Osteoblast (primary cell): ENCODE data around the gene EEF1AKMT4. TPM values are rescaled to one million over a fixed set of nuclear protein-coding genes. Genes with fewer than 3 reads are reported as not detected.

Experiments
- DNase-seq: peaks from one replicate; pipeline ENCODE4 v3.0.0; 2011; ENCODE audit warnings: low spot score, mixed read lengths; ENCODE audit not compliant: insufficient read length; ENCODE audit errors: missing footprints
- H2AFZ ChIP-seq: 2 replicates; pipeline ENCODE4 v1.6.0; 2011; ENCODE audit warnings: mild to moderate bottlenecking, low read length
- H3K27ac ChIP-seq: 2 replicates; pipeline ENCODE4 v1.5.1; 2011; ENCODE audit warnings: mild to moderate bottlenecking, low read depth, low read length, moderate library complexity
- H3K27me3 ChIP-seq: 2 replicates; pipeline ENCODE4 v1.6.0; 2012; ENCODE audit warnings: mild to moderate bottlenecking, control low read depth, inconsistent platforms, low read length, moderate library complexity; ENCODE audit not compliant: insufficient read depth
- H3K36me3 ChIP-seq: 2 replicates; pipeline ENCODE4 v1.5.1; 2011; ENCODE audit warnings: mild to moderate bottlenecking, low read length, control low read depth, moderate library complexity; ENCODE audit not compliant: insufficient read depth
- H3K4me1 ChIP-seq: 2 replicates; pipeline ENCODE4 v1.5.1; 2011; ENCODE audit warnings: mild to moderate bottlenecking, low read length, control low read depth, moderate library complexity; ENCODE audit not compliant: insufficient read depth
- H3K4me2 ChIP-seq: 2 replicates; pipeline ENCODE4 v1.6.0; 2011; ENCODE audit warnings: mild to moderate bottlenecking, low read length; ENCODE audit not compliant: insufficient read depth
- H3K4me3 ChIP-seq: fragments of 200-600 bp; sonication (generic); 3 replicates; pipeline ENCODE4 v1.5.1; 2012; ENCODE audit warnings: mild to moderate bottlenecking, low read length, inconsistent platforms; ENCODE audit not compliant: insufficient read depth
- H3K79me2 ChIP-seq: 2 replicates; pipeline ENCODE4 v1.6.0; 2012; ENCODE audit warnings: mild to moderate bottlenecking, low read length, control low read depth, inconsistent platforms; ENCODE audit not compliant: insufficient read depth
- H3K9me3 ChIP-seq: 2 replicates; pipeline ENCODE4 v1.5.1; 2011; ENCODE audit warnings: low read depth, low read length, control low read depth
- H4K20me1 ChIP-seq: 2 replicates; pipeline ENCODE4 v1.6.0; 2012; ENCODE audit warnings: mild to moderate bottlenecking, low read length, control low read depth; ENCODE audit not compliant: insufficient read depth
- total RNA-seq: library from RNA; depleted of rRNA; stranded (reverse); fragments of >200 nt; gene quantifications from 2 replicates; pipeline ENCODE4 v1.2.3, GENCODE V29; 2012
- TF ChIP-seq, protein P1 (sequence below): IDR thresholded peaks from 2 replicates; pipeline ENCODE4 v1.5.1; 2011; ENCODE audit warnings: mild to moderate bottlenecking, low read depth, low read length, moderate library complexity; ENCODE audit errors: extremely low read depth

Gene EEF1AKMT4
- total RNA-seq, 1 donor = 3.3 TPM

DNA sequence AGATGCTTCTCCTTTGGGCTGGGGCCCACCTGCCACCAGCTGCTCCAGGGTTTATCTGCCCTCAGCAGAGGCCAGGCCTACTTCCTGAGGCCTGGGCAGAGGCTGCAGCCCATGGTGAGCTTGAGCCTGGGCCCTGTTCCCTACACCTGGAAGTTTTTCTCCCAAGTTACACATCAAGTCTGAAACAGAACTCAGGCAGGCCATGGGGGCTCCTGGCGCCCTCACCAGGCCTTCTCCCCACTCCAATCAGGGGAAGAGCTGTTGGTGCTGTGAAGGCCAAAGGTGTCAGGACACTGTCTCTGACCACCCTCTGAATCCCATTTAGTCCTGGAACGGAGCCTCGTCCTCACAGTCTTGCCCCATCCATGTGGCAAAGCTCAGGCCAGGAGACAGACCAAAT, 12.8 kb upstream of the EEF1AKMT4 start:
- peak; percentile 69 for DNase-seq
- TF ChIP-seq, protein P1, sequence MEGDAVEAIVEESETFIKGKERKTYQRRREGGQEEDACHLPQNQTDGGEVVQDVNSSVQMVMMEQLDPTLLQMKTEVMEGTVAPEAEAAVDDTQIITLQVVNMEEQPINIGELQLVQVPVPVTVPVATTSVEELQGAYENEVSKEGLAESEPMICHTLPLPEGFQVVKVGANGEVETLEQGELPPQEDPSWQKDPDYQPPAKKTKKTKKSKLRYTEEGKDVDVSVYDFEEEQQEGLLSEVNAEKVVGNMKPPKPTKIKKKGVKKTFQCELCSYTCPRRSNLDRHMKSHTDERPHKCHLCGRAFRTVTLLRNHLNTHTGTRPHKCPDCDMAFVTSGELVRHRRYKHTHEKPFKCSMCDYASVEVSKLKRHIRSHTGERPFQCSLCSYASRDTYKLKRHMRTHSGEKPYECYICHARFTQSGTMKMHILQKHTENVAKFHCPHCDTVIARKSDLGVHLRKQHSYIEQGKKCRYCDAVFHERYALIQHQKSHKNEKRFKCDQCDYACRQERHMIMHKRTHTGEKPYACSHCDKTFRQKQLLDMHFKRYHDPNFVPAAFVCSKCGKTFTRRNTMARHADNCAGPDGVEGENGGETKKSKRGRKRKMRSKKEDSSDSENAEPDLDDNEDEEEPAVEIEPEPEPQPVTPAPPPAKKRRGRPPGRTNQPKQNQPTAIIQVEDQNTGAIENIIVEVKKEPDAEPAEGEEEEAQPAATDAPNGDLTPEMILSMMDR = no peak
- H3K36me3 ChIP-seq = no peaks in the 10 kb centered on the region
- no peak overlapping the region for H3K27ac ChIP-seq
- H4K20me1 ChIP-seq = peaks cover 9% of the 10 kb centered on the region
- H3K4me2 ChIP-seq = no peak overlapping the region
- H3K4me3 ChIP-seq = no peak overlapping the region
- H2AFZ ChIP-seq = no peak overlapping the region
- peaks cover 17% of the 10 kb centered on the region for H3K27me3 ChIP-seq
- no peaks in the 10 kb centered on the region for H3K9me3 ChIP-seq
- H3K79me2 ChIP-seq = no peaks in the 10 kb centered on the region
- no peaks in the 10 kb centered on the region for H3K4me1 ChIP-seq

DNA sequence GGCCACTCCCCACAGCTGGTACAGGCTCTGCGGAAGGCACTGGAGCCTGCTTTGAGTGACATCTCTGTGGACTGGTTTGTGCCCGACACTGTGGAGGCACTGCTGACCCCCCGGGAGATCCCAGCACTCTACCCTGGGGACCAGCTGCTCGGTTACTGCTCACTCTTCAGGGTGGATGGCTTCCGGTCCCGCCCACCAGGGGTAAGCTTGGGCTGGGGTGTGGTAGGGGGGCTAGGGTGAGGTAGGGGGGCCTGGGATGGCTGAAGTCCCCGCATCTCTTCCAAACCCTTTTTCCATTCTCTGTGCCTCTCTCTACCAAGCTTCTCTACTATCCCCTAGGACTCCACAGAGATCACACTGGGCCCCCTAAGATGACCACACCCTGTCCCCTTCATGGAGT, 12.3 kb upstream of the EEF1AKMT4 start:
- Histone ChIP-seq H3K4me1 (no peaks in the 10 kb centered on the region), H3K9me3 (no peaks in the 10 kb centered on the region), H3K27me3 (peaks cover 12% of the 10 kb centered on the region), H3K4me2 (no peak overlapping the region), H3K79me2 (no peaks in the 10 kb centered on the region), H2AFZ (no peak overlapping the region), H3K4me3 (no peak overlapping the region), H4K20me1 (peaks cover 14% of the 10 kb centered on the region), H3K27ac (no peak overlapping the region), H3K36me3 (peaks cover 2% of the 10 kb centered on the region)
- peak; percentile 50 for DNase-seq
- TF ChIP-seq, protein P1 = no peak

DNA sequence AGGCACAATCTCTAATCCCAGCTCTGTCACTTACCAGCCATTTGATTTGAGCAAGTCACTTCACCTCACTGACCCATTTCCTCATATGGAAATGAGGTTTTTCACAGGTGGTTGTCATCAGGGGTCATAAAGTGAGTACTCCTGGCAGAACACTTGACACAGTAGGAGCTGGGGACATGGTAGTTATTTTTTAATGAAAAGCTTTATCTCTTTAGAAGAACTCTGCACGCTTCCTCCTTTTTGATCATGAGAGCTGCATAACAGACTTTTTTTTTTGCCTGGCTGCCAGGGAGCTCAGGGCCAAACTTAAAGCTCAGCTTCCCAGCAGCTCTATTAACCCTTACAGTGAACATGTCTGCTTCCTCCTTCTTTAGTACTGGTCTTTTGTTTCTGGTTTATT, 11.7 kb upstream of the EEF1AKMT4 start:
- TF ChIP-seq, protein P1 = no peak
- H3K4me3 ChIP-seq = no peak overlapping the region
- no peaks in the 10 kb centered on the region for H3K4me1 ChIP-seq
- no peaks in the 10 kb centered on the region for H3K9me3 ChIP-seq
- DNase-seq = peak; percentile 42
- H3K36me3 ChIP-seq = peaks cover 8% of the 10 kb centered on the region
- H3K27ac ChIP-seq = no peak overlapping the region
- peaks cover 6% of the 10 kb centered on the region for H3K27me3 ChIP-seq
- no peak overlapping the region for H2AFZ ChIP-seq
- no peak overlapping the region for H3K4me2 ChIP-seq
- H3K79me2 ChIP-seq = no peaks in the 10 kb centered on the region
- H4K20me1 ChIP-seq = peaks cover 20% of the 10 kb centered on the region

DNA sequence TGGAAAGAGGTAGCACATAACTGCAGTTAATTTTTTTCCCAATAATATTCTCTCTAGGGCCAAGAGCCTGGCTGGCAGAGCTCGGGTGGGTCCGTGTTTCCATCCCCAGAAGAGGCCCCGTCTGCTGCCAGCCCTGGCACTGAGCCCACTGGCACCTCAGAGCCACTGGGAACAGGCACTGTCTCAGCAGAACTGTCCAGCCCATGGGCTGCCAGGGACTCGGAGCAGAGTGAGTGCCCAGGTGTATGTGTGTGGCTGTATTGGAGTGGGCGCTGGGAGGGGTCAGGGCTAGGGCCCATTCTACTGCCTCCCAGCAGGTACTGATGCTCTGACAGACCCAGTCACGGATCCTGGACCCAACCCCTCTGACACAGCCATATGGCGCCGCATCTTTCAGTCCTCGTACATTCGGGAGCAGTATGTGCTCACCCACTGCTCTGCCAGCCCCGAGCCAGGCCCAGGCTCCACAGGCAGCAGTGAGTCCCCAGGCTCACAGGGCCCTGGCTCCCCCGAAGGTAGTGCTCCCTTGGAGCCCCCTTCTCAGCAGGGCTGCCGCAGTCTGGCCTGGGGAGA, 11.1 kb upstream of the EEF1AKMT4 start:
- H3K79me2 ChIP-seq = no peaks in the 10 kb centered on the region

More for the DNA sequence above, 11.1 kb upstream of the EEF1AKMT4 start:
- H3K27me3 ChIP-seq = peaks cover 3% of the 10 kb centered on the region
- no peak overlapping the region for H3K4me2 ChIP-seq
- H3K4me3 ChIP-seq = no peak overlapping the region
- peak; percentile 73 for DNase-seq
- H3K9me3 ChIP-seq = no peaks in the 10 kb centered on the region
- no peak overlapping the region for H3K27ac ChIP-seq
- TF ChIP-seq, protein P1 = no peak
- peaks cover 26% of the 10 kb centered on the region for H4K20me1 ChIP-seq
- peaks cover 12% of the 10 kb centered on the region for H3K36me3 ChIP-seq
- no peak overlapping the region for H2AFZ ChIP-seq
- no peaks in the 10 kb centered on the region for H3K4me1 ChIP-seq
